SW480 (cell line): ENCODE results near the gene PIGK.
"Not testable (repeated sequence)": the region's sequence is repeated elsewhere in the genome, so short reads cannot be mapped to it uniquely, and the experiment has no call there.

Experiments used
- DNase-seq: peaks from one replicate; pipeline ENCODE4 v3.0.0-alpha.2; 2016; ENCODE audit warnings: low spot score

Gene PIGK

GRCh38 chr1:77193951-77194350, 25.3 kb downstream of the PIGK start:
- DNase-seq, result no peak

DNA sequence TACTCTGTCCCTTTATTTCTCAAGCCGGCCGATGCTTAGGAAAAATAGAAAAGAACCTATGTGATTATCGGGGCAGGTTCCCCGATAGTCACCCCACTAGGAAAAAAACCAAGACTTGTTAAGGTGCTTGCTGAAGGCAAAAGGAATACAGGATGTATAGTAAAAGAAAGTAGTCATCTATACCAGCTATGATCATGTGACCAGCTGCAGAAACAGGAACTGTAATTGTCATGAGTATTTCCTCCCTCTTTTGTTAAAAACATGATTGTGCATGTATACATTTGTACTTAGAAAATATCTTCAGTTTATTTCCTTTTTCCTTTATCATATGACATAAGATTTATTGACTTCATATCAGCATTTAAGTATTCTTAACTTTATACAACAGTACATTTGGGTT, 30.5 kb downstream of the PIGK start:
- DNase-seq, result no peak

- DNase-seq, result not testable (repeated sequence)
Observed at GRCh38 chr1:77186907-77187306, 32.3 kb downstream of the PIGK start.

- DNase-seq, result no peak
Observed at GRCh38 chr1:77182083-77182482, 37.1 kb downstream of the PIGK start.

GRCh38 chr1:77179632-77180031, 39.6 kb downstream of the PIGK start:
- DNase-seq, result no peak

- DNase-seq, result no peak
Observed at GRCh38 chr1:77175230-77175844, 43.9 kb downstream of the PIGK start.

DNA sequence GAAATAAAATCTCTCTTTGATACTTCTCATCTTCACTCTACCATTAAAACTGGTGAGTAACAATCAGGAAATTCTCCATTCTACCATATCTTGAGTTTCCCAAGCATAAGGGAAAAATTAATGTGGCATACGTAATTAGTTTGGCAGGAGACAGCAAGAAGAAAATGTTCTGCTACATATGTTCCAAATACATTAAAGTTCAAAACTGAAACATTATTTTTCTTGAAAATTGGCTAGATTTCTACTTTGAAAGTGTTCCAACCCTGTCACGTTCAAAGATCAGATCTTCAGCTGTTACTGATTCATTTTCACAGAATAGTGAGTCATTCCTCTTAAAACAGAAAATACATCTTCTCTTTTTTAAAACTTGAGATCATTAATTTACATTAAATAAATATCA, 48.5 kb downstream of the PIGK start:
- DNase-seq, result no peak

- no peak for DNase-seq
Observed at GRCh38 chr1:77168358-77168757, 50.9 kb downstream of the PIGK start.

DNA sequence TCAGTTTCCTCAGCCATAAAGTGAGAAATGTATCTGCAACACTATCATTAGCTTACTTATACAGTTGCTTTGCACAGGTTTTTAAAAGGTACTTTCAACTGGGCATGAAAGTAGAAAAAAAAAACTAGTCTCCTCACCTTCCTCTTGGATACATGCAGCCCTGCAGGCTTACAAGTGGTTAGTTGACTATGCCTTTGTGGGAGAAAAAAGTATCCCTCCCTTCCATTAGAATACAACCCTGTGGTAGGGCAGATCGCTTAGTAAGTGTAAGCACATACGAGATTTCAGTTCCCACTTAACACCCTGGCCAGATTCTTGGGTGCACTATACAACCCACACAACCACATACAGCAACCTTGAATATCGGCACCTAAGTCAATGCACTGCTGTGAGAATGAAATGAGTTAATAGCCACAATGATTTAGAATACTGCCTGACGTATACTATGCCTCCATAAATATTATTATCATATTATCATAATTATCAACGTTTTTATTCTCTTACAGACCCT, 54.7 kb downstream of the PIGK start:
- no peak for DNase-seq

GRCh38 chr1:77159706-77160105, 59.5 kb downstream of the PIGK start:
- not testable (repeated sequence) for DNase-seq

- DNase-seq, result no peak
Observed at GRCh38 chr1:77156214-77156613, 63.0 kb downstream of the PIGK start.

DNA sequence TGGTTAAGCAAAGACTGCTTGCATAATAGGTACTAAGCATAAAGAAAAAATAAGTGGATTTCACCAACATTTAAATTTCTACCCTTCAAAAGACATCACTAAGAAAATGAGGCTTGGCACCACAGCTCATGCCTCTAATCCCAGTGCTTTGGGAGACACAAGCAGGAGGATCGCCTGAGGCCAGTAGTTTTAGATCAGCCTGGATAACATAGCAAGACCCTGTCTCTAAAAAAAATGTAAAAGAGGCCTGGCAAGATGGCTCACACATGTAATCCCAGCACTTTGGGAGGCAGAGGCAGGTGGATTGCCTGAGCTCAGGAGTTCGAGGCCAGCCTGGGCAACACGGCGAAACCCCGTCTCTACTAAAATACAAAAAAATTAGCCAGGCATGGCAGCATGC, 73.0 kb downstream of the PIGK start:
- no peak for DNase-seq

GRCh38 chr1:77143529-77144121, 75.6 kb downstream of the PIGK start:
- peak; percentile 36 for DNase-seq

DNA sequence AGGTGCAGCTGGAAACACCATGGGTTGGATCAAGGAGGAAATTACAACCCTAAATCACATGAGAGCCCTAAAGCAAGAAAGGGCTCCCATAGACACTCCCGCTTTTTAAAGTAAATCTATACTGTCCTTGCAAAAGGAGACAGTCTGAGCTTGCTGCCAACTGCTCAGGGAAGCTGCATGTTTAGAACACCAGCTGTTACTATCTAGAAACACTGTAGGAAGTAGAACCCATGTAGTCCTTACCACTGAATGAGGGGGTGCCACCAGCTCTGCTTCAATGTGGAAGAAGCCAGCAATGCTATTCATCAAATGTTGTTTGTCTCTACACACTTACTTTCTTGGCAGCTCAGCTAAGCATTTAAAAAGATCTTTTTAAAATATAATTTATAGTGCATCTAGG, 79.8 kb downstream of the PIGK start:
- DNase-seq, result no peak

DNA sequence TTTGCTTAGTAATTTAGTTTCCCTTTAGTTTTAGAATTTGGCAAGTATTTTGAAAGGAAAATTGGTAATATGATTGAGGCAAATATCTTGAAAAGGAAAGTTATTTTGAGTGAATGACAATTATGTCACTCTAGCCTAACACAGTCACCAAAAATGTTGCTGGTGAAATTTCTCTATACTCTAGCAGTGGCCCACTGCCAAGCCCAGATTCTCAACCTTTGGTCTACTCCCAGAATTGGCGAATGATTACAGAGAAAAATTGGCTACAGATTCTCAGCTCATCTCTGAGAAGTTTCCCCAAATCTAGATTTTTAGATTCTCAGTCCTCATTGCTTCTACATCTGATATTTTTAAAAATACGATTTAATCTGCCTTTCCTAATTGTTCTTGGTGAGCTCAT, 84.9 kb downstream of the PIGK start:
- DNase-seq, result no peak

- no peak for DNase-seq
Observed at GRCh38 chr1:77133731-77134358, 85.4 kb downstream of the PIGK start.

DNA sequence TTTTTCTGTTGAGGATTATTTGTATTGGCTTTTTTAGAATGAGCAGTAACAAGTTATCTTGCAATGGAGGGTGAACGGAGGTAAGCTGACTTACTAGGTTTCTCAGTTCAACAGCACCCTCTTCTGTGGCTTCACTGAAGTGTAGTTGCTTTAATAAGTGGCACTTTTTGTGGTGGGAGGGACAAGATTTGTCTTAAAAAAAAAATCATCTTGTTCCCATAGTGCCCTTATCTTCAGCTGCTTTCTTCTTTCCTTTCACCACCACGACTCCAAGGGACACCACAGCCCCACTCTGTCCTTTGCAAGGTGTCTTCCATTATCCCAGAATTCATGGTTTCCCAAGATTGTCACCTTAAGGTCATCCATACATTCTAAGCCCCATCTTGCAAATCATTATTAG, 92.9 kb downstream of the PIGK start:
- DNase-seq, result peak; percentile 58

- DNase-seq, result no peak
Observed at GRCh38 chr1:77121503-77121902, 97.7 kb downstream of the PIGK start.

GRCh38 chr1:77120950-77121349, 98.3 kb downstream of the PIGK start:
- no peak for DNase-seq

GRCh38 chr1:77118712-77119111, 100.5 kb downstream of the PIGK start:
- DNase-seq, result no peak

GRCh38 chr1:77104672-77105071, 114.6 kb downstream of the PIGK start:
- DNase-seq, result no peak

DNA sequence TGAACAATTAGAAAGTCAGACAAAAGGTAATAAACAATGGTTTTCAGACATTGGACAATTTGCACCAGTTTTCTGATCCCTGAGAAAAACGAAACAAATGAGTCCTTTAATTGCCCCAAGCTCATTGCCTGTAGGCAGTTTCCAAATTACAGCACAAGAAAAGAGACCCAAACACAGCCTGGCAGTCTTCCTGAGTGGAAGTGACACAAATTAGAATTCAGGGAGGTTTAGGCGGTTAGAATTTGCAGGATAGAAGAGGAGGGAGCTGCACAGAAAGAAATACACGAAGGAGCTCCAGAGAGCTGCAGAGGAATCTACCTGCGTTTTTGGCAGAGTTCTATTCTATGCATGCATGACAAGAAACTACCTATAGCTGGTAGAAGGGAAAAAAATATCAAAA, 115.7 kb downstream of the PIGK start:
- DNase-seq, result no peak

DNA sequence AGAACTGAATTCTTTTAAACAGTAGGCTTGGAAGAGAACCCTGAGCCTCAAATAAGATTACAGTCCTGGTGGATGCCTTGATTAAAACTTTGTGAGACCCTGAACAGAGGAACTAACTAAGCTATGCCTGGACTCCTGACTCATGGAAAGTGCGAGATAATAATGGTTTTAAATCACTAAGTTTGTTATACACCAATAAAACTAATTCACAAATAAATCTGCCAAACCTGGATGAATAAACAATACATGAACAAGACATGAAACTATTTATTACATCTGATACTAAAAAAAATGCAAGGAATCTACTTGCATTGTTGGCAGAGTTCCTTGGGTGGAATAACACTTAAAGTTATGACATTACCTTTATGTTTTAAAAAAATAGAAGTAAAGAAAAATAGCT, 118.4 kb downstream of the PIGK start:
- no peak for DNase-seq
